Measurements from ENCODE around the gene IER5.

Gene IER5

DNA sequence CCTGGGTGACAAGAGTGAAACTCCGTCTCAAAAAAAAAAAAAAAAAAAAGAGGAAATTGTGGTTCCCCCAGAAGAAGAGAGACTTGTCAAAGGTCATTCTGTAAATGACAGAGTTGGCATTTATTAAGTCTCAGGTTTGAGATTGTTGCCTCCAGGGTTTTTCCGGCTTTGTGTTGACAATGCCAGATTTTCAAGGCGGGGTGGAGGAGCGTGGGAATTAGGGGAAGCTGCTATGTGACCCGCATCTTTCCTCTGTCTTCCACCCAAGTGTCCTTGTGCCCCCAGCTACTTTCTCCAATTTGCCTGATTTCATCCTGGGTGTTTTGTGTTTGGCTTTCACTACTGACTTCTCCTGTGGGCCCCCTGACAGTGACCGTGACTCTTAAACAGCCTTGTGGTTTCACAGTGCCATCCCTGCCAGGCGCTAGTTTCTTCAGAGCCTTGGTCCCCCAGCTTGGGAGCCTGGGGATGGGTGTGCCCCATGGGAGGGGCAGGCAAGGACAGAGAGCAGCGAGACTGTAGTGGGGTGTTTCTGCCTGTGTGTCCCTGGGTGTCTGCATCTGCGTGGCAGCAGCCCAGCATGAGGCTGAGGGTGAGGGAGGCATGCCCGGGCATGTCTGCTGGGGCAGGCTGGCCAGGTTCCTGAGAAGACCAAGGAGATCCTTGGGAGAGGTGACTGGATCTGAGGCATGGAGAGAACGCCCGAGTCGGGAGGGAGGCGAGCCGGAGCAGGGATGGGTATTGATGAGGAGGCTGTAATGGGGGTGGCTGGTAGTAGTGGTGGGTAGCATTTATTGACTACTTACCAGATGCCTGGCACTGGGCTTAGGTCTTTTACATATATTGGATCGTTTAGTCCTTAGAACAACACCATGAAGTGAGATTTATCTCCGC is 46.3 kb downstream of the IER5 start:
- DNase-seq (ENCODE audit: low read depth in 2 of 2) = peak in 1 of 2 donors; percentile 51

- DNase-seq (ENCODE audit: low read depth in 2 of 2) = no peak
Observed at GRCh38 chr1:181135437-181135731, 46.9 kb downstream of the IER5 start.

DNA sequence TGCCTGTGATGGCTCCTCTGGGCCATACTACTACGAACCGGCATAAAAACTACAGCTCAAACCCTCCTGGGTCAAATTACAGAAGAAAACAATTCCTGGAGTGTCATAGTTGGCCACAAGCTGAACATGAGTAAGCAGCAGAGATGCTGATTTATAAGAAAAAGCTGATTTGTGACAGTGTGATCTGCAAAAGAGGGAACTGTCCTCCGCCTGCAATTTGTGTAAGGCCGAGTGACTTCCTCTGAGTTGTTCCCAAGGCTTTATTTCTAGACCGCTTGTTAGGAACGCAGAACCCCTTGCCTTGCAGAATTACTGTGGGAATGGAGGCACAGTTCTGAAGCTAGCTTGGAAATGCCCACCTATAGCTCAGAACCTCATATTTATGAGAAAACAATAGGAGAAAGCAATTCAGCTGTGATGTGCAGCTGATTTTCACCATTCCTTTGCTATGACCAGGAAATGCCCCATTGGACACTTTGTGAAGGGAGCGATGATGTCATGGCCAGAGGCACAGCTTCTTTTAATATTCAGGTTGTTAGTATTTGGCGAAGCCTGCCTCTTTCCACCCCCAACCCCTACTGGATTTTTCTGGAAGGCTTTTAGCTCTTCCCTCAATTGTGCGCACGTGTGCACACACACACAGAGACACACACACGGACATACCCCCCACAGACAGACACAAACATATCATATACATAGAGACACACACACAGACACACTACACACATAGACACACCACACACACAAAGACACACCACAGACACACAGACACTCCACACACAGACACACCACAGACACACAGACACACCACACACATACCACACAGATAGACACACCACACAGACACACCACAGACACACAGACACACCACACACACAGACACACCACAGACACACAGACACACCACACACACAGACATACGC is 47.6 kb downstream of the IER5 start:
- DNase-seq (ENCODE audit: low read depth in 2 of 2) = no peak

- DNase-seq (ENCODE audit: low read depth in 2 of 2) = no peak
Observed at GRCh38 chr1:181136738-181137122, 48.2 kb downstream of the IER5 start.

DNA sequence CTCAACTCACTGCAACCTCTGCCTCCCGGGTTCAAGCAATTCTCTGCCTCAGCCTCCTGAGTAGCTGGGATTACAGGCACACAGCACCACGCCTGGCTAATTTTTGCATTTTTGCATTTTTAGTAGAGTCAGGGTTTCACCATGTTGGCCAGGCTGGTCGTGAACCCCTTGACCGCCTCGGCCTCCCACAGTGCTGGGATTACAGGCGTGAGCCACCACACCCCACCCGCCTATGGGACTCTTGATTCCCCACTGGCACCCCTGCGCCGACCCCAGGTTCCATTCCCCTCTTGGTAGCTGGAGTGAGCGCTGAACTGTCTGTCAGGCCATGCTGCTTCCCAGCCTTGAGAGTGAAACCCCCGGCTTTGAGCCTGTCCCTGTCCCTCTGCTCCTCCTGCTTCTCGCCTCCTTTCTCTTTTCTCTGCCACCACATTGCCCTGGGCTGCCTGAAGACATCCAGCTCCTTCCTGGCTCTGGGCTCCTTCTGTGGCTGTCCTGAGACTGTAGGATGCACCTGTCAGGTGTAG is 48.8 kb downstream of the IER5 start:
- no peak for DNase-seq (ENCODE audit: low read depth in 2 of 2)

GRCh38 chr1:181139631-181140061 is 51.1 kb downstream of the IER5 start:
- no peak for DNase-seq (ENCODE audit: low read depth in 2 of 2)

- DNase-seq (ENCODE audit: low read depth in 2 of 2) = no peak
Observed at GRCh38 chr1:181140398-181140797, 51.9 kb downstream of the IER5 start.

- DNase-seq (ENCODE audit: low read depth in 2 of 2) = no peak
Observed at GRCh38 chr1:181140891-181141290, 52.4 kb downstream of the IER5 start.

DNA sequence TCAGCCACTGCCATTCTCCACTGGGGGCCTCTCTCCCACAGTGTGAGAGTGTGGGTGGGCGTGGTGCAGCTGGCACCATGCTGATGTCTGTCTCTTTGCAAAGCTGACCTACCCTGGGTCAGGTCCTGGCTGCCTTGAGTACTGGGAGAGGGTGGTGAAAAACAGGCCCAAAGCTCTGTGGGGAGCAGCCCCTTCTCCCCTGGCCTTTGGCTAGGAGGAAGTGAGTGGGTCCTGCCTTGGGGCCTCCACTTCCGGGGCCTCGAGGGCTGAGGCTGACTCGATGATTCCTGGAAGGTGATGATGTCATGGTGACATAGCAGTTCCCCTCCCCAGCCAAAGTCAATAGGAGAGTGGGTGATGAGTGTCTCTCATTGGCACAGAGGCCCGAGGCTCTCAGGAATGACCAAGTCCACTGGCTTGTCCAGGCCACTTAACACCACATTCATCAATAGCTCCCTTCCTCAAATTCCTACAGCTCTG is 53.0 kb downstream of the IER5 start:
- peak; percentile 74 to 79 for DNase-seq (ENCODE audit: low read depth in 2 of 2)
